Ramos (cell line): Measurements from ENCODE around the gene PWP2.
"Not testable (repeated sequence)": the region's sequence is repeated elsewhere in the genome, so short reads cannot be mapped to it uniquely, and the experiment has no call there.

Experiments used
- in situ Hi-C: fragments of 300-500 bp; cut with MboI; formaldehyde crosslinking; loops from one replicate; pipeline ENCODE4 v1.14.3; 2022; ENCODE audit warnings: low sequenced_read_pairs; ENCODE audit not compliant: unreplicated experiment

PWP2 gene

GRCh38 chr21:44127827-44128226 is 20.6 kb downstream of the PWP2 start:
- in situ Hi-C loops = not testable (repeated sequence)

- in situ Hi-C loops = not testable (repeated sequence)
Observed at GRCh38 chr21:44133715-44134057, 26.5 kb downstream of the PWP2 start.

- in situ Hi-C loops = not testable (repeated sequence)
Observed at GRCh38 chr21:44134732-44135131, 27.5 kb downstream of the PWP2 start.

- in situ Hi-C loops = not testable (repeated sequence)
Observed at GRCh38 chr21:44138039-44138438, 30.8 kb downstream of the PWP2 start.

GRCh38 chr21:44139787-44140551 is 32.8 kb downstream of the PWP2 start:
- in situ Hi-C loops = not testable (repeated sequence)

GRCh38 chr21:44140552-44140932 is 33.3 kb downstream of the PWP2 start:
- in situ Hi-C loops = not testable (repeated sequence)

GRCh38 chr21:44142470-44142869 is 35.3 kb downstream of the PWP2 start:
- in situ Hi-C loops = not testable (repeated sequence)

- in situ Hi-C loops = not testable (repeated sequence)
Observed at GRCh38 chr21:44143380-44143779, 36.2 kb downstream of the PWP2 start.

GRCh38 chr21:44143996-44144395 is 36.8 kb downstream of the PWP2 start:
- in situ Hi-C loops = not testable (repeated sequence)

GRCh38 chr21:44144784-44145602 is 37.8 kb downstream of the PWP2 start:
- in situ Hi-C loops = not testable (repeated sequence)

- in situ Hi-C loops = not testable (repeated sequence)
Observed at GRCh38 chr21:44145616-44146015, 38.4 kb downstream of the PWP2 start.

GRCh38 chr21:44147108-44147507 is 39.9 kb downstream of the PWP2 start:
- in situ Hi-C loops = not testable (repeated sequence)

GRCh38 chr21:44150255-44150654 is 43.1 kb downstream of the PWP2 start:
- in situ Hi-C loops = not testable (repeated sequence)

- in situ Hi-C loops = not testable (repeated sequence)
Observed at GRCh38 chr21:44153214-44153888, 46.2 kb downstream of the PWP2 start.

GRCh38 chr21:44153889-44154228 is 46.7 kb downstream of the PWP2 start:
- in situ Hi-C loops = not testable (repeated sequence)

GRCh38 chr21:44154816-44155230 is 47.6 kb downstream of the PWP2 start:
- in situ Hi-C loops = not testable (repeated sequence)

GRCh38 chr21:44155231-44155993 is 48.2 kb downstream of the PWP2 start:
- in situ Hi-C loops = not testable (repeated sequence)

- in situ Hi-C loops = not testable (repeated sequence)
Observed at GRCh38 chr21:44155994-44156380, 48.8 kb downstream of the PWP2 start.

- in situ Hi-C loops = not testable (repeated sequence)
Observed at GRCh38 chr21:44157439-44158081, 50.4 kb downstream of the PWP2 start.

GRCh38 chr21:44158082-44158468 is 50.9 kb downstream of the PWP2 start:
- in situ Hi-C loops = not testable (repeated sequence)
